GM18909 (cell line): Measurements from ENCODE around the gene CUX1.
"Not testable (repeated sequence)": the region's sequence is repeated elsewhere in the genome, so short reads cannot be mapped to it uniquely, and the experiment has no call there.

ENCODE experiments used
- ATAC-seq: cut with Tn5 transposase; IDR thresholded peaks from one replicate; pipeline ENCODE4 v1.9.1; 2021; ENCODE audit warnings: mild to moderate bottlenecking; ENCODE audit not compliant: unreplicated experiment, poor library complexity

Gene CUX1

GRCh38 chr7:101929911-101930310 lies 112.5 kb downstream of the CUX1 start:
- ATAC-seq, result not testable (repeated sequence)

- ATAC-seq, result no peak
Observed at GRCh38 chr7:101932083-101932482, 114.7 kb downstream of the CUX1 start.

DNA sequence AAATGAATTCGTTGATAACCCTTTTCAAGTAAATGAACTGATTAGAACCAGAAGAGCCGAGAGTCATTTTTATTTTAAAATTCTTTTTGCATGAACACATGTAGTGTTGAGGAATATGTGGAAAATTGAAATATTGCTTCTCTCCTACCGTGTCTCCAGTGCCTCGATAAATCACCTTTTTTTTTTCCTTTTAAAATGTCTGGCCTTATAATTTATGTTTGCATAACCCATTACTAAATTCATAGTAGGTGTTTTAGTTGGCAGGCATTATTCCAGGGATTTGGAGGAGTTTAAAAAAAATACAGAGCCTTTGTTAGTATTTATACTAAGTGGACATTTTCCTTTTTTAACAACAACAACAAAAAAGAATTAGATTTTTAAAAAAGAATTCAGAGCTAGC lies 115.6 kb downstream of the CUX1 start:
- ATAC-seq, result no peak

- peak; percentile 48 for ATAC-seq
Observed at GRCh38 chr7:101933688-101934121, 116.3 kb downstream of the CUX1 start.

- no peak for ATAC-seq
Observed at GRCh38 chr7:101934618-101935017, 117.2 kb downstream of the CUX1 start.

GRCh38 chr7:101935521-101936141 lies 118.2 kb downstream of the CUX1 start:
- ATAC-seq, result no peak

- ATAC-seq, result no peak
Observed at GRCh38 chr7:101936223-101936610, 118.8 kb downstream of the CUX1 start.

GRCh38 chr7:101936611-101937231 lies 119.3 kb downstream of the CUX1 start:
- ATAC-seq, result no peak

DNA sequence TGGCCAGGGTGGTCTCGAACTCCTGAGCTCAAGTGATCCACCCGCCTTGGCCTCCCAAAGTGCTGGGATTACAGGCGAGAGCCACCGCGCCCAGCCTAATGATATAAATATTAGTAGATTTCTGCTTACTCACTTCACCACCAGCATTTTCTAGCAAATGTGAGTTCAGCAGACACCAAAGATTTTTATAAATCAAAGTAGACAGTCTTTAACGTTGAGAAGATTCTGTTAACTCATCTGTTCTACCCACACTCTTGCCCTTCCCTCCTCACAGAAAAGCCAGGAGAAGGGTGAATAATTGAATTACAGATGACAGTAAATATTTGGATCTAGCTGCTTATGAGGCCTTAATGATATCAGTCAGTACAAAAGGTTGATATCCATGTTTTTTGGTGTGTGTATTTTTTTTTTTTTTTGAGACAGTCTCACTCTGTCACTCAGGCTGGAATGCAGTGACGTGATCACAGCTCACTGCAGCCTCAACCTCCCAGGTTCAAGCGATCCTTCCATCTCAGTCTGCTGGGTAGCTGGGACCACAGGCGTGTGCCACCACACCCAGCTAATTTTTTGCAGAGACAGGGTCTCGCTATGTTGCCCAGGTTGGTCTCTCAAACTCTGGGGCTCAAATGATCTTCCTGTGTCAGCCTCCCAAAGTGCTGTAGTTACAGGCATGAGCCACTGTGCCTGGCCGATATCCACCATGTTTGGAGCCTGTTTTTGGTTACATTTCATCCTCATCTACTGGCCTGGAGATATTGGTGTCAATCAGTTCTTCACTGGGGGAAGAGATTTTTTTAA lies 120.5 kb downstream of the CUX1 start:
- ATAC-seq, result no peak

- no peak for ATAC-seq
Observed at GRCh38 chr7:101939136-101939695, 121.8 kb downstream of the CUX1 start.

GRCh38 chr7:101940151-101940550 lies 122.7 kb downstream of the CUX1 start:
- ATAC-seq, result no peak

DNA sequence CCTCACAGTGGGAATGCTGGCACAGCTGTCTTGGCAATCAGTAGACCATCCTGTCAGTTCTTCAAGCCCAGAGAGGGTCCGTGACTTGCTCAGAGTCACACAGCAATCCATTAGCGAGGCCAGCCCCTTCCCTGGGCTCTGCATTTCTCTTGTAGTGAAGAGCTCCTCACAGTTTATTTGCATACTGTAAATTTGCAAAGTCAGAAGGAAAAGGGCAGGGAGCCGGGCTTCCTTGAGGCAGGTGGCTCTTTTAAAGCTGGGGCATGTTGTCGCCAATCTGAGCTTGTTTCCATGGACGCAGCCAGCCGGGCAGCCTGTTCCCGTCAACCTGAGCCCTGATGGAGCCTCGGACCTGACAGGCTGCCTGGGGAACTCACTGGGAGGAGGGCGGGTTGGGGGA lies 123.4 kb downstream of the CUX1 start:
- ATAC-seq, result no peak

DNA sequence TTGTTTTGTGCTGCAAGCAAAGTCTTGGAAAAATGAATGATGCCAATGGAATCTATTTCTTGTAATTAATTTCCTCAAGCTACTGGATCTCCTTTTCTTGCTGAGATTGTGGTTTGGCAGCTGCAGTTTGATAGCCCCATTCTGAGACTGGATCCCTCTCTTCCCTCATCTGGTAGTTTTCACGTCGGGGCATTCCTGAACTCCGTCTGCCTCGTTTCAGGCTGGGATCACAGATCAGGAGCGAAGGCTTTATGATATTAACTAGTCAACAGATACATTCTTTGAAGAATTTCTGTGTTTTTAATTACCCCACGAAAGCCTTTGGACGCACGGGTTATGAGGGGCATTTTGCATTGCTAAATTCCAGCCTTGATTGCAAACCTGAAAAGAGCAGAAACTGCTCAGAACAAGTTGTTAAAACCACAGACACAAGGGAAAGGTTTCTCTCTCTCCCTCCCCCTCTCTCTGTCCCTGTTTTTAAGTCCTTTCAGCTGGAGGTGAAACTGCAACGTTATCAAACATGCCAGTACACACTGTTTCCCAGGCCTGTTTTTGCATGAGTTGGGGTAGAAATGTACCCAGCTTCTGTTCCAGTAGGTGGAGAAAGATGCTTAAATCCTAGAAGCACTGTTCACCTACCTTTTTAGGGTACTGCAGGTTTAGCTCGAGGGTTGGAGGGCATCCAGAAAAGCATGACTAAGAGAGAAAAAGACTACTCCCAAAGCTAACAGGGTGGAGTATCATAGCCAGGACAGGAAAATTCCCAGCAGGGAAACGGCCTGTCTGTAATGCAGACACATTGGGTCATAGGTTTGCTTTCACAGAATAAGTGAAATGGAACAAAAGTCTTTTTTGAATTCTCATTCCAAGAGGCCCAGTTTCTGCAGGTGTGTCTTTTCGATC lies 124.3 kb downstream of the CUX1 start:
- no peak for ATAC-seq

GRCh38 chr7:101942603-101943210 lies 125.3 kb downstream of the CUX1 start:
- ATAC-seq, result no peak

- ATAC-seq, result no peak
Observed at GRCh38 chr7:101943306-101943705, 125.9 kb downstream of the CUX1 start.

GRCh38 chr7:101943889-101944600 lies 126.6 kb downstream of the CUX1 start:
- no peak for ATAC-seq

GRCh38 chr7:101944611-101945010 lies 127.2 kb downstream of the CUX1 start:
- ATAC-seq, result no peak

DNA sequence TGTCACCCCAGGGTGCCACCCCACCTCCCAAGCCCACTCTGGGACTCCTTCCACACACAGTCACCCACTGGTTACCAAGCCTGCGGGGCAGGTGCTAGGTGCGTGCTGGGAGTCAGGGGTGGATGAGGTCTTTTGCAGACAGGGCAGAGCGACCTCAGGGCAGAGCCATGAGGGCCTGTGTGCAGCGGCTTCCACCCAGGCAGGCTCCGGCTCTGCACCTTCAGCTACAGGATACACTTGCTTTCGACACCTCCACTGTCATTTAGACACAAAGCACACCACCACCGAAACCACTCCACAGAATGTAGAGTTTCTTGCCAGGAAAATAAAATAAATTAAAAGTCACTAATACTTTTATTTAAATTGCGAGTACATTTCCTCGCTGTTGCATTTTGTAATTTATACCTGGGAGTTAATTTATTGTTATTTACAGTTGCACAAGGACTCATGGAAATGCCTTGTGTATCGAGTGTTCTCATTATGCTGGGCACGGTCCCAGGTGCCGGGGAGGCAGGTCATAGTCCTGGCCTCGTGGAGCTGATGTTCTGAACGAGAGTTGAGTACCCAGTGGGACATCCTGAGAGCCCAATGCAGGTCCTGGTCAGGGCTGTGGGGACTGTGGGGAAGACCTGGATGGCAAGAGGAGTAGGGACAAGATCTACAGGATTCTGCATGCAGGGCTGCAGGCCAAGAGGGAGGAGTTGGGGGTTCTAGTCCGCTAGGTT lies 127.8 kb downstream of the CUX1 start:
- ATAC-seq, result no peak
